Measurements from ENCODE around the gene TBC1D9B. TPM values are rescaled to one million over a fixed set of nuclear protein-coding genes. Genes with fewer than 3 reads are reported as not detected.

Gene TBC1D9B
- total and polyA plus RNA-seq, 9 of the 15 experiments (the other 6 are each of a cell fraction or from before 2014, with no cell fraction given) = 2.9 to 59.1 (median 33.5) TPM

DNA sequence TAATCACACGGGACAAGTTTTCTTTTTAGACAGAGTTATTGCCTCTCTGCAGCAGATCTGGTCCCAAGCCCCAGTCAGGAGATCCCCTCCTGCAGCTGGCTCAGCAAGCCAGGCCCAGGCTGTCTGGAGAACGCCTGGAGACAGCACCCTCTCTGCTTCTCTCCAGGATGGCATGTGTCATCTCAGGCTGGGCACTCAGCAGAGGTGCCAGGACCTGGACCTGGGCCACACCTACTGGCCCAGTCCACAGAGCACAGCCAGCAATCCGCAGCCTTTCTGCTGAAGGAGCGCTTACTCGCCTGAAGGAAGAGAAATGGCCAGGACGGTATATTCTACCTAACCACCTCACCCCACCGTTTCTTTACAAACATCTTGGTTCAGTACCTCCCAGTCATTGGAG, 4.7 kb upstream of the TBC1D9B start (continued):
- TF ChIP-seq ZNF197 (CRISPR knock-in tag; IDR thresholded peaks at IDR 0.05; ENCODE audit: low read depth) (no peak), KAT2B (IDR thresholded peaks at IDR 0.05; ENCODE audit: low read depth, low read length) (no peak), ZNF507 (tag; conservative IDR thresholded peaks at IDR 0.05) (no peak), FOXJ2 (tag; IDR thresholded peaks at IDR 0.05) (no peak), DNMT1 (IDR thresholded peaks at IDR 0.05) (no peak), SRSF3 (IDR thresholded peaks at IDR 0.05; ENCODE audit: insufficient read depth, low read length) (no peak), RBM17 (IDR thresholded peaks at IDR 0.05; ENCODE audit: borderline replicate concordance, low read depth, low read length) (no peak)
- TF ChIP-seq, protein P1, sequence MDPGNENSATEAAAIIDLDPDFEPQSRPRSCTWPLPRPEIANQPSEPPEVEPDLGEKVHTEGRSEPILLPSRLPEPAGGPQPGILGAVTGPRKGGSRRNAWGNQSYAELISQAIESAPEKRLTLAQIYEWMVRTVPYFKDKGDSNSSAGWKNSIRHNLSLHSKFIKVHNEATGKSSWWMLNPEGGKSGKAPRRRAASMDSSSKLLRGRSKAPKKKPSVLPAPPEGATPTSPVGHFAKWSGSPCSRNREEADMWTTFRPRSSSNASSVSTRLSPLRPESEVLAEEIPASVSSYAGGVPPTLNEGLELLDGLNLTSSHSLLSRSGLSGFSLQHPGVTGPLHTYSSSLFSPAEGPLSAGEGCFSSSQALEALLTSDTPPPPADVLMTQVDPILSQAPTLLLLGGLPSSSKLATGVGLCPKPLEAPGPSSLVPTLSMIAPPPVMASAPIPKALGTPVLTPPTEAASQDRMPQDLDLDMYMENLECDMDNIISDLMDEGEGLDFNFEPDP (CRISPR knock-in tag; IDR thresholded peaks at IDR 0.05) = no peak
- TF ChIP-seq, protein P2, sequence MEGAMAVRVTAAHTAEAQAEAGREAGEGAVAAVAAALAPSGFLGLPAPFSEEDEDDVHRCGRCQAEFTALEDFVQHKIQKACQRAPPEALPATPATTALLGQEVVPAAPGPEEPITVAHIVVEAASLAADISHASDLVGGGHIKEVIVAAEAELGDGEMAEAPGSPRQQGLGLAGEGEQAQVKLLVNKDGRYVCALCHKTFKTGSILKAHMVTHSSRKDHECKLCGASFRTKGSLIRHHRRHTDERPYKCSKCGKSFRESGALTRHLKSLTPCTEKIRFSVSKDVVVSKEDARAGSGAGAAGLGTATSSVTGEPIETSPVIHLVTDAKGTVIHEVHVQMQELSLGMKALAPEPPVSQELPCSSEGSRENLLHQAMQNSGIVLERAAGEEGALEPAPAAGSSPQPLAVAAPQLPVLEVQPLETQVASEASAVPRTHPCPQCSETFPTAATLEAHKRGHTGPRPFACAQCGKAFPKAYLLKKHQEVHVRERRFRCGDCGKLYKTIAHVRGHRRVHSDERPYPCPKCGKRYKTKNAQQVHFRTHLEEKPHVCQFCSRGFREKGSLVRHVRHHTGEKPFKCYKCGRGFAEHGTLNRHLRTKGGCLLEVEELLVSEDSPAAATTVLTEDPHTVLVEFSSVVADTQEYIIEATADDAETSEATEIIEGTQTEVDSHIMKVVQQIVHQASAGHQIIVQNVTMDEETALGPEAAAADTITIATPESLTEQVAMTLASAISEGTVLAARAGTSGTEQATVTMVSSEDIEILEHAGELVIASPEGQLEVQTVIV (CRISPR knock-in tag; IDR thresholded peaks at IDR 0.05; ENCODE audit: borderline replicate concordance) = no peak

All from K562 (cell line).